CD14-positive monocyte (primary cell): ENCODE data around the gene SNW1. TPM values are rescaled to one million over a fixed set of nuclear protein-coding genes. Genes with fewer than 3 reads are reported as not detected.
A peak's percentile ranks its signal among the peaks of the same experiment; 100 is the strongest.

ENCODE experiments used
- DNase-seq, 3 donors: peaks; one replicate each; pipeline ENCODE4 v3.0.0-alpha.2; 2011 to 2022
- H2AFZ ChIP-seq: 2 replicates; pipeline ENCODE4 v1.6.0; 2012; ENCODE audit warnings: mild to moderate bottlenecking, low read depth, low read length, inconsistent platforms; ENCODE audit not compliant: insufficient read depth, poor library complexity, severe bottlenecking
- H3K27ac ChIP-seq, 2 donors: 1 replicate in 1 of 2; 2 replicates in 1 of 2; pipeline ENCODE4 v1.5.1; 2012 to 2013; ENCODE audit warnings: low read length in 2 of 2, control low read depth in 1 of 2, inconsistent platforms in 1 of 2, low read depth in 1 of 2, mild to moderate bottlenecking in 1 of 2
- H3K27me3 ChIP-seq, 2 donors: one replicate each; pipeline versions ENCODE4 v1.6.0 to v1.6.1; 2011 to 2013; ENCODE audit warnings: low read length in 2 of 2; ENCODE audit not compliant: control insufficient read depth in 2 of 2, insufficient read depth in 2 of 2
- H3K36me3 ChIP-seq, 2 donors: replicated peaks in 1 of 2; 1 replicate in 1 of 2; 2 replicates in 1 of 2; pipeline versions ENCODE4 v1.5.1 to v1.6.1; 2012 to 2013; ENCODE audit warnings: low read length in 2 of 2, control low read depth in 1 of 2, inconsistent platforms in 1 of 2, mild to moderate bottlenecking in 1 of 2; ENCODE audit not compliant: insufficient read depth in 2 of 2, control insufficient read depth in 1 of 2
- H3K4me1 ChIP-seq, 2 donors: 1 replicate in 1 of 2; 2 replicates in 1 of 2; pipeline versions ENCODE4 v1.5.1 to v1.6.1; 2012 to 2013; ENCODE audit warnings: low read length in 2 of 2, control low read depth in 1 of 2, inconsistent platforms in 1 of 2, mild to moderate bottlenecking in 1 of 2, moderate library complexity in 1 of 2; ENCODE audit not compliant: insufficient read depth in 2 of 2, control insufficient read depth in 1 of 2
- H3K4me2 ChIP-seq: replicated peaks from 2 replicates; pipeline ENCODE3; 2012; ENCODE audit warnings: low read length, moderate library complexity, mild to moderate bottlenecking; ENCODE audit not compliant: poor library complexity, severe bottlenecking; ENCODE audit errors: extremely low read depth
- H3K4me3 ChIP-seq, 3 experiments: fragments of 200-600 bp in 1 of 3; sonication (generic) in 1 of 3; replicated peaks in 1 of 3; 1 replicate in 2 of 3; 2 replicates in 1 of 3; pipeline ENCODE4 v1.5.1; 2011 to 2013; ENCODE audit warnings: low read length in 3 of 3, mild to moderate bottlenecking in 3 of 3, control low read depth in 2 of 3, low read depth in 2 of 3, inconsistent platforms in 1 of 3, moderate library complexity in 1 of 3
- H3K79me2 ChIP-seq: 2 replicates; pipeline ENCODE4 v1.6.0; 2012; ENCODE audit warnings: mild to moderate bottlenecking, control low read depth, inconsistent platforms, low read length, moderate library complexity; ENCODE audit not compliant: insufficient read depth
- H3K9ac ChIP-seq: 2 replicates; pipeline ENCODE4 v1.6.0; 2017; ENCODE audit warnings: low read length, mild to moderate bottlenecking; ENCODE audit not compliant: insufficient read depth, poor library complexity, severe bottlenecking
- H3K9me3 ChIP-seq, 2 donors: replicated peaks in 1 of 2; 1 replicate in 1 of 2; 2 replicates in 1 of 2; pipeline versions ENCODE4 v1.5.1 to v1.6.1; 2012 to 2013; ENCODE audit warnings: low read length in 2 of 2, control low read depth in 1 of 2; ENCODE audit not compliant: control insufficient read depth in 1 of 2, insufficient read depth in 1 of 2
- H4K20me1 ChIP-seq: 2 replicates; pipeline ENCODE4 v1.6.0; 2012; ENCODE audit warnings: mild to moderate bottlenecking, low read length, control low read depth, moderate library complexity; ENCODE audit not compliant: insufficient read depth
- H3K27ac Mint-ChIP-seq, 7 donors: one replicate each; pipeline ENCODE4 v1.8.0; 2020; ENCODE audit warnings: mild to moderate bottlenecking in 7 of 7, mixed read lengths in 7 of 7, moderate library complexity in 6 of 7, inconsistent platforms in 2 of 7
- H3K27me3 Mint-ChIP-seq, 3 donors: one replicate each; pipeline ENCODE4 v1.8.0; 2021 to 2022; ENCODE audit warnings: low read depth in 3 of 3, mild to moderate bottlenecking in 3 of 3, mixed read lengths in 3 of 3, moderate library complexity in 3 of 3, inconsistent platforms in 1 of 3
- H3K36me3 Mint-ChIP-seq, 2 donors: one replicate each; pipeline ENCODE4 v1.8.0; 2020; ENCODE audit warnings: mixed read lengths in 2 of 2, inconsistent platforms in 1 of 2, mild to moderate bottlenecking in 1 of 2
- H3K4me1 Mint-ChIP-seq: one replicate; pipeline ENCODE4 v1.8.0; 2020; ENCODE audit warnings: mild to moderate bottlenecking, mixed read lengths
- H3K4me3 Mint-ChIP-seq, 2 donors: one replicate each; pipeline ENCODE4 v1.8.0; 2020; ENCODE audit warnings: mild to moderate bottlenecking in 2 of 2, mixed read lengths in 2 of 2, moderate library complexity in 1 of 2
- H3K9me3 Mint-ChIP-seq, 7 donors: one replicate each; pipeline ENCODE4 v1.8.0; 2020 to 2022; ENCODE audit warnings: mixed read lengths in 7 of 7, mild to moderate bottlenecking in 6 of 7, moderate library complexity in 6 of 7, inconsistent platforms in 2 of 7
- WGBS: methylation state at CpG from one replicate; pipeline ENCODE4 v1.1.5; 2013; ENCODE audit warnings: missing lambda C conversion rate; ENCODE audit not compliant: insufficient coverage; 5-methylcytosine and 5-hydroxymethylcytosine counted together
- intact Hi-C, 2 donors: fragments of 100-400 bp; cut with micrococcal nuclease; formaldehyde crosslinking; loops; one replicate each; pipeline versions ENCODE4 v1.15.0 to v1.15.1; 2023
- polyA plus RNA-seq, 3 donors: library from polyadenylated mRNA; depleted of rRNA in 1 of 3; unstranded in 2 of 3; stranded (reverse) in 1 of 3; fragments of 300-500 nt in 2 of 3; fragments of >200 nt in 1 of 3; fragmentation: Illumina TruSeq in 2 of 3; gene quantifications; 1 replicate in 2 of 3; 2 replicates in 1 of 3; pipeline ENCODE4 v1.2.3, GENCODE V29; 2012 to 2021
- TF ChIP-seq, protein P1 (sequence below): fragments of 200-600 bp; IDR thresholded peaks from one replicate; pipeline ENCODE4 v1.8.0; 2022; ENCODE audit warnings: antibody characterized with exemption, mild to moderate bottlenecking

Gene SNW1
- polyA plus RNA-seq, 3 donors: 17.4 to 74.6 (median 50.6) TPM

GRCh38 chr14:77710364-77710763, 50.6 kb downstream of the SNW1 start:
- intact Hi-C loops: no loop called here
- Histone ChIP-seq H3K36me3 (peaks cover 37 to 51% of the 10 kb centered on the region in 2 donors), H3K4me1 (peaks cover 23 to 32% of the 10 kb centered on the region in 2 donors), H3K9ac (no peak overlapping the region), H3K27me3 (no peaks in the 10 kb centered on the region), H3K79me2 (peaks cover 85% of the 10 kb centered on the region), H2AFZ (no peak overlapping the region), H3K4me3 (no peak overlapping the region), H3K9me3 (no peaks in the 10 kb centered on the region), H3K27ac (no peak overlapping the region), H3K4me2 (no peak overlapping the region), H4K20me1 (peaks cover 15% of the 10 kb centered on the region)
- no peak overlapping the region for H3K4me3 Mint-ChIP-seq
- peaks cover 37 to 53% of the 10 kb centered on the region in 2 donors for H3K36me3 Mint-ChIP-seq
- DNase-seq: no peak
- H3K27ac Mint-ChIP-seq: no peak overlapping the region
- H3K9me3 Mint-ChIP-seq: no peaks in the 10 kb centered on the region
- 100% methylated on average over 1 of the region's 2 CpGs for WGBS
- H3K27me3 Mint-ChIP-seq: no peaks in the 10 kb centered on the region
- TF ChIP-seq, protein P1, sequence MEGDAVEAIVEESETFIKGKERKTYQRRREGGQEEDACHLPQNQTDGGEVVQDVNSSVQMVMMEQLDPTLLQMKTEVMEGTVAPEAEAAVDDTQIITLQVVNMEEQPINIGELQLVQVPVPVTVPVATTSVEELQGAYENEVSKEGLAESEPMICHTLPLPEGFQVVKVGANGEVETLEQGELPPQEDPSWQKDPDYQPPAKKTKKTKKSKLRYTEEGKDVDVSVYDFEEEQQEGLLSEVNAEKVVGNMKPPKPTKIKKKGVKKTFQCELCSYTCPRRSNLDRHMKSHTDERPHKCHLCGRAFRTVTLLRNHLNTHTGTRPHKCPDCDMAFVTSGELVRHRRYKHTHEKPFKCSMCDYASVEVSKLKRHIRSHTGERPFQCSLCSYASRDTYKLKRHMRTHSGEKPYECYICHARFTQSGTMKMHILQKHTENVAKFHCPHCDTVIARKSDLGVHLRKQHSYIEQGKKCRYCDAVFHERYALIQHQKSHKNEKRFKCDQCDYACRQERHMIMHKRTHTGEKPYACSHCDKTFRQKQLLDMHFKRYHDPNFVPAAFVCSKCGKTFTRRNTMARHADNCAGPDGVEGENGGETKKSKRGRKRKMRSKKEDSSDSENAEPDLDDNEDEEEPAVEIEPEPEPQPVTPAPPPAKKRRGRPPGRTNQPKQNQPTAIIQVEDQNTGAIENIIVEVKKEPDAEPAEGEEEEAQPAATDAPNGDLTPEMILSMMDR: no peak
- H3K4me1 Mint-ChIP-seq: peaks cover 28% of the 10 kb centered on the region

GRCh38 chr14:77709412-77709811, 51.5 kb downstream of the SNW1 start:
- Histone ChIP-seq H4K20me1 (peaks cover 5% of the 10 kb centered on the region), H3K79me2 (peaks cover 85% of the 10 kb centered on the region), H3K4me1 (peaks cover 23 to 32% of the 10 kb centered on the region in 2 donors), H3K4me2 (no peak overlapping the region), H3K27ac (no peak overlapping the region), H3K4me3 (no peak overlapping the region), H3K27me3 (no peaks in the 10 kb centered on the region), H3K36me3 (peaks cover 31 to 50% of the 10 kb centered on the region in 2 donors), H3K9ac (no peak overlapping the region), H2AFZ (no peak overlapping the region), H3K9me3 (no peaks in the 10 kb centered on the region)
- H3K4me3 Mint-ChIP-seq: no peak overlapping the region
- no peaks in the 10 kb centered on the region for H3K27me3 Mint-ChIP-seq
- intact Hi-C loops: loop anchor here (5.0 to 10.0 kb wide), 4 partner anchors 52 to 252 kb away; partner anchors contain the start of genes AHSA1 (in 1 of the 2), SNW1 (in 1 of the 2) and VIPAS39 (in 1 of the 2)
- no peak for DNase-seq
- WGBS: 100% methylated on average over 2 of the region's 3 CpGs
- peaks cover 28% of the 10 kb centered on the region for H3K4me1 Mint-ChIP-seq
- H3K36me3 Mint-ChIP-seq: peaks cover 32 to 53% of the 10 kb centered on the region in 2 donors
- TF ChIP-seq, protein P1: no peak
- peak overlapping the region in 1 of 7 donors; percentile 41 for H3K27ac Mint-ChIP-seq
- H3K9me3 Mint-ChIP-seq: no peaks in the 10 kb centered on the region
